Prostate gland (tissue), 2 donors: ENCODE measurements around the gene CALR. TPM values are rescaled to one million over a fixed set of nuclear protein-coding genes. Genes with fewer than 3 reads are reported as not detected.
A peak's percentile ranks its signal among the peaks of the same experiment; 100 is the strongest.

Experiments
- DNase-seq: peaks from one replicate; pipeline ENCODE4 v3.0.0-alpha.2; 2019; ENCODE audit warnings: low spot score
- H3K27ac ChIP-seq, 2 donors: fragments of 200-600 bp; sonication (generic); 2 replicates each; pipeline ENCODE4 v1.5.1; 2017 to 2019
- H3K27me3 ChIP-seq: fragments of 200-600 bp; sonication (generic); replicated peaks from 2 replicates; pipeline ENCODE4 v1.5.1; 2019; ENCODE audit not compliant: insufficient read depth
- H3K36me3 ChIP-seq, 2 donors: fragments of 200-600 bp; sonication (generic); 1 replicate in 1 of 2; 2 replicates in 1 of 2; pipeline versions ENCODE4 v1.5.1 to v1.8.1; 2017 to 2019
- H3K4me1 ChIP-seq: fragments of 200-600 bp; sonication (generic); replicated peaks from 2 replicates; pipeline ENCODE4 v1.5.1; 2019
- H3K4me3 ChIP-seq, 2 donors: fragments of 200-600 bp; sonication (generic); 2 replicates each; pipeline ENCODE4 v1.5.1; 2017 to 2019
- H3K9me3 ChIP-seq: fragments of 200-600 bp; sonication (generic); 2 replicates; pipeline ENCODE4 v1.5.1; 2017
- CTCF ChIP-seq, 4 experiments: fragments of 200-600 bp in 2 of 4; fragments of 450-650 bp in 2 of 4; sonication (generic) in 2 of 4; IDR thresholded peaks; 1 replicate in 3 of 4; 2 replicates in 1 of 4; pipeline ENCODE4 v1.5.1; 2016 to 2019; ENCODE audit warnings: antibody characterized with exemption in 4 of 4, mild to moderate bottlenecking in 2 of 4, moderate library complexity in 2 of 4
- POLR2A ChIP-seq: fragments of 450-650 bp; IDR thresholded peaks from one replicate; pipeline ENCODE4 v1.6.1; 2016; ENCODE audit warnings: antibody characterized with exemption, mild to moderate bottlenecking
- POLR2AphosphoS5 ChIP-seq: sonication (generic); formaldehyde crosslinking; IDR thresholded peaks from one replicate; pipeline ENCODE4 v1.6.1; 2017; ENCODE audit warnings: antibody characterized with exemption
- WGBS: methylation state at CpG from one replicate; pipeline ENCODE4 v1.1.5; 2018; 5-methylcytosine and 5-hydroxymethylcytosine counted together
- intact Hi-C: fragments of 100-400 bp; cut with DNase I; formaldehyde crosslinking; loops from one replicate; pipeline ENCODE4 v1.14.2; 2022
- total RNA-seq, 2 donors: library from RNA; depleted of rRNA; stranded (reverse); fragments of >200 nt; gene quantifications; one replicate each; pipeline ENCODE4 v1.1.0, GENCODE V29; 2016

CALR gene
- total RNA-seq, 2 donors from 2014 or later = 532 to 980 TPM

- intact Hi-C loops = no loop called here
- TF ChIP-seq POLR2A (no peak), POLR2AphosphoS5 (no peak)
- 92% methylated on average over 12 of the region's 12 CpGs for WGBS
- H3K4me3 ChIP-seq = no peak overlapping the region
- no peak for DNase-seq
- no peaks in the 10 kb centered on the region for H3K9me3 ChIP-seq
- no peaks in the 10 kb centered on the region for H3K36me3 ChIP-seq
- H3K4me1 ChIP-seq = no peaks in the 10 kb centered on the region
- H3K27ac ChIP-seq = no peak overlapping the region
- H3K27me3 ChIP-seq = no peaks in the 10 kb centered on the region
These were observed 48.3 kb downstream of the CALR start for GRCh38 chr19:12986726-12987125.

DNA sequence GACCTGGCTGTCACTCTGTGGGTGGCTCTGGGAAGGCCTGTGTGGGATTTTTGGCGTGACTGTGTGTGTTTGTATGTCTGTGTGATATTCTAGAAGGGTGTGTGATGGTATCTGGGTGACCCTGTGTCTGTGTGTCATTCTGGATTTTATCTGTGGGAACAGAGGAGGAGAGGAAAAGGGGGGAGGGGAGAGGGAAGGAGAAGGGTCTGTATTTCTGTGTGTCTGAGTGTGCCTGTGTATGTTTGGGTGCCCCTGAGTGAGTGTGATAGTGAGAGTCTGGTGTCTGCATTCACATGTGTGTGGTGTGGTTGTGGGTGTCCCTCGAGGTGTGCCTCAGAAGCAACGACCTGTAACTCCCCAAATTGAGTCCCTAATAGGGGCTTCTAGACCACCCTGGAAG is 48.8 kb downstream of the CALR start:
- no peak for DNase-seq
- TF ChIP-seq CTCF (IDR thresholded peaks at IDR 0.05) (no peak), POLR2A (no peak)
- H3K4me1 ChIP-seq = no peaks in the 10 kb centered on the region
- H3K4me3 ChIP-seq = no peak overlapping the region
- H3K36me3 ChIP-seq = no peaks in the 10 kb centered on the region
- H3K27me3 ChIP-seq = no peaks in the 10 kb centered on the region
- no peak overlapping the region for H3K27ac ChIP-seq
- WGBS = 76% methylated on average over 3 of the region's 3 CpGs
- intact Hi-C loops = no loop called here
- no peaks in the 10 kb centered on the region for H3K9me3 ChIP-seq

- WGBS = 59% methylated on average over 10 of the region's 10 CpGs
- Histone ChIP-seq H3K27me3 (no peaks in the 10 kb centered on the region), H3K4me3 (no peak overlapping the region), H3K36me3 (no peaks in the 10 kb centered on the region), H3K27ac (no peak overlapping the region), H3K4me1 (no peaks in the 10 kb centered on the region), H3K9me3 (no peaks in the 10 kb centered on the region)
- TF ChIP-seq POLR2A (no peak), CTCF (IDR thresholded peaks at IDR 0.05) (peak in 1 of 4 experiments; percentile 18)
- no peak for DNase-seq
- intact Hi-C loops = no loop called here
These were observed 49.4 kb downstream of the CALR start for GRCh38 chr19:12987781-12988180.

DNA sequence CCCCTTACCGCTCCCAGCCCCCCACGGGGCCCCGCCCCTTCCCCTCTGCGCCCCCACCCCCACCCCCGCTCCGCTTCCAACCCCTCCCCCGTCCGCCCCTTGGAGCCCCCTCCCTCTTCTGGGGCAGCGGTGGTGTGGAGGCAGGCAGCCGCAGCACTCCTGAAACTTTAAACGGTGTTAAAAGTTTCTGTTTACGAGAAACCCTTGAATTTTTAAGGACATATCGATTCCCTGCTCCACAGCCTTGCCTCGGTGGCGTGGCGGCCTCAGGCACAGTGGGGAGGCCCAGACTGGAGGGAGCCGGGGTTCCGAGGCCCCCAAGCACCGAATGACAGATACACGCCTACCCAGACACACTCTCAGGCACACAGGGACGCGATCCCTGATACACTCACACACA is 52.0 kb downstream of the CALR start:
- no peak for TF ChIP-seq POLR2AphosphoS5
- TF ChIP-seq CTCF (IDR thresholded peaks at IDR 0.05) = no peak
- intact Hi-C loops = no loop called here
- no peaks in the 10 kb centered on the region for H3K9me3 ChIP-seq
- no peak overlapping the region for H3K4me3 ChIP-seq
- no peak overlapping the region for H3K27ac ChIP-seq
- no peaks in the 10 kb centered on the region for H3K36me3 ChIP-seq
- WGBS = 43% methylated on average over 22 of the region's 22 CpGs
- no peaks in the 10 kb centered on the region for H3K27me3 ChIP-seq
- no peak for DNase-seq
- no peaks in the 10 kb centered on the region for H3K4me1 ChIP-seq

- H3K27me3 ChIP-seq = no peaks in the 10 kb centered on the region
- TF ChIP-seq POLR2AphosphoS5 = no peak
- TF ChIP-seq POLR2A = no peak
- TF ChIP-seq CTCF (IDR thresholded peaks at IDR 0.05) = no peak
- no peak for DNase-seq
- H3K9me3 ChIP-seq = no peaks in the 10 kb centered on the region
- H3K36me3 ChIP-seq = no peaks in the 10 kb centered on the region
- H3K4me3 ChIP-seq = no peak overlapping the region
- peak overlapping the region in 1 of 2 donors; percentile 34 for H3K27ac ChIP-seq
- intact Hi-C loops = no loop called here
- H3K4me1 ChIP-seq = no peaks in the 10 kb centered on the region
- WGBS = 87% methylated on average over 3 of the region's 3 CpGs
These were observed 52.4 kb downstream of the CALR start for GRCh38 chr19:12990853-12991252.
